Breast epithelium (tissue), 3 donors: ENCODE data around the gene GPER1.

ENCODE experiments used
- POLR2A ChIP-seq: fragments of 450-650 bp; IDR thresholded peaks from one replicate; pipeline ENCODE4 v1.6.1; 2016; ENCODE audit warnings: antibody characterized with exemption, mild to moderate bottlenecking, moderate library complexity
- POLR2AphosphoS5 ChIP-seq, 3 donors: sonication (generic); formaldehyde crosslinking; IDR thresholded peaks; one replicate each; pipeline ENCODE4 v1.6.1; 2017; ENCODE audit warnings: antibody characterized with exemption in 3 of 3
- TF ChIP-seq, protein P1 (sequence below), 3 donors: fragments of 450-650 bp; IDR thresholded peaks; one replicate each; pipeline ENCODE4 v1.5.1; 2016 to 2017; ENCODE audit warnings: antibody characterized with exemption in 3 of 3, mild to moderate bottlenecking in 3 of 3, moderate library complexity in 3 of 3

DNA sequence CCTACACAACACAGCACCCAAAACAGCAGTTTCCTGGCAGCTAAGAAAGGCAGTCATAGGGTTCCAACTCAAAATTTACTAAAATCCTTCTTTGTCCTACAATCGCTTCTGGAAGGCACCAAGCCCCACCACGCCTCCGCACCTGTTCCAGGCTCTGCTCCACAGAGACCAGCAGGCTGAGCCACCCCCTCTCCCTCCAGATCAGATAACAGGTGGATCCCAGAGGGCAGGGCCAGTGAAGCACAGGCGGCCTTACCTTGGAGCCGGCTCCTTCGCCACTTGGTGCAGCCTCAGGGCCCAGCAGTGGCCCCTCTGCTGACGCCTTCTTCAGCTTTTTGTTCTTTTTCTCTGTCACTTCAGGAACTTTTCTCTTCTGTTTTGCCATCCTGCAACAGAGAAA lies 39.1 kb downstream of the GPER1 start:
- TF ChIP-seq, protein P1, sequence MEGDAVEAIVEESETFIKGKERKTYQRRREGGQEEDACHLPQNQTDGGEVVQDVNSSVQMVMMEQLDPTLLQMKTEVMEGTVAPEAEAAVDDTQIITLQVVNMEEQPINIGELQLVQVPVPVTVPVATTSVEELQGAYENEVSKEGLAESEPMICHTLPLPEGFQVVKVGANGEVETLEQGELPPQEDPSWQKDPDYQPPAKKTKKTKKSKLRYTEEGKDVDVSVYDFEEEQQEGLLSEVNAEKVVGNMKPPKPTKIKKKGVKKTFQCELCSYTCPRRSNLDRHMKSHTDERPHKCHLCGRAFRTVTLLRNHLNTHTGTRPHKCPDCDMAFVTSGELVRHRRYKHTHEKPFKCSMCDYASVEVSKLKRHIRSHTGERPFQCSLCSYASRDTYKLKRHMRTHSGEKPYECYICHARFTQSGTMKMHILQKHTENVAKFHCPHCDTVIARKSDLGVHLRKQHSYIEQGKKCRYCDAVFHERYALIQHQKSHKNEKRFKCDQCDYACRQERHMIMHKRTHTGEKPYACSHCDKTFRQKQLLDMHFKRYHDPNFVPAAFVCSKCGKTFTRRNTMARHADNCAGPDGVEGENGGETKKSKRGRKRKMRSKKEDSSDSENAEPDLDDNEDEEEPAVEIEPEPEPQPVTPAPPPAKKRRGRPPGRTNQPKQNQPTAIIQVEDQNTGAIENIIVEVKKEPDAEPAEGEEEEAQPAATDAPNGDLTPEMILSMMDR (IDR thresholded peaks at IDR 0.05): no peak
- TF ChIP-seq POLR2A (no peak), POLR2AphosphoS5 (IDR thresholded peaks at IDR 0.05) (no peak)
